ENCODE measurements around the gene SYT8.

The SYT8 gene

DNA sequence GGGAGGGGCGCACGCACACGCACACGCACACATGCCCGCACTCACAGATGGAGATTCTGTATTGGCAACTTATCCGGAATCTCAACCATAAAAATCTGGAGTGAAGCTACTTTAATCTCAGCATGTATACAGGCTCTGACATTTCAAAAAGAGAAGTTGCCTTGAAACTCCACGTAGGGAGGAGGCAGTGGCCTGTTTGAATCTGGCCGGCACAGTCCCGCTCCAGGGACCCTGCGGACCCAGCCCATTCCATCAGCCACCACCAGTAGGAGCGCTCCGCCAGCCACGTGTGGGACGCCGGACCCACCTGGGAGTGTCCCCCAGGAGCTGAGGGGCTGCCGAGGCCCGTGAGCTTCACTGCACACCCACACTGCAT lies 1.9 kb upstream of the SYT8 start:
- H3K36me3 Mint-ChIP-seq (ENCODE audit: low read depth): no peaks in the 10 kb centered on the region
- H3K4me1 Mint-ChIP-seq: peaks cover 15% of the 10 kb centered on the region
- DNase-seq: no peak
- no peak overlapping the region for H3K4me3 Mint-ChIP-seq
- TF ChIP-seq, protein P1, sequence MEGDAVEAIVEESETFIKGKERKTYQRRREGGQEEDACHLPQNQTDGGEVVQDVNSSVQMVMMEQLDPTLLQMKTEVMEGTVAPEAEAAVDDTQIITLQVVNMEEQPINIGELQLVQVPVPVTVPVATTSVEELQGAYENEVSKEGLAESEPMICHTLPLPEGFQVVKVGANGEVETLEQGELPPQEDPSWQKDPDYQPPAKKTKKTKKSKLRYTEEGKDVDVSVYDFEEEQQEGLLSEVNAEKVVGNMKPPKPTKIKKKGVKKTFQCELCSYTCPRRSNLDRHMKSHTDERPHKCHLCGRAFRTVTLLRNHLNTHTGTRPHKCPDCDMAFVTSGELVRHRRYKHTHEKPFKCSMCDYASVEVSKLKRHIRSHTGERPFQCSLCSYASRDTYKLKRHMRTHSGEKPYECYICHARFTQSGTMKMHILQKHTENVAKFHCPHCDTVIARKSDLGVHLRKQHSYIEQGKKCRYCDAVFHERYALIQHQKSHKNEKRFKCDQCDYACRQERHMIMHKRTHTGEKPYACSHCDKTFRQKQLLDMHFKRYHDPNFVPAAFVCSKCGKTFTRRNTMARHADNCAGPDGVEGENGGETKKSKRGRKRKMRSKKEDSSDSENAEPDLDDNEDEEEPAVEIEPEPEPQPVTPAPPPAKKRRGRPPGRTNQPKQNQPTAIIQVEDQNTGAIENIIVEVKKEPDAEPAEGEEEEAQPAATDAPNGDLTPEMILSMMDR (IDR thresholded peaks at IDR 0.05): no peak
- H3K27ac Mint-ChIP-seq: no peak overlapping the region
- H3K27me3 Mint-ChIP-seq (ENCODE audit: low read depth, poor library complexity): peaks cover 32% of the 10 kb centered on the region
- no peaks in the 10 kb centered on the region for H3K9me3 Mint-ChIP-seq

DNA sequence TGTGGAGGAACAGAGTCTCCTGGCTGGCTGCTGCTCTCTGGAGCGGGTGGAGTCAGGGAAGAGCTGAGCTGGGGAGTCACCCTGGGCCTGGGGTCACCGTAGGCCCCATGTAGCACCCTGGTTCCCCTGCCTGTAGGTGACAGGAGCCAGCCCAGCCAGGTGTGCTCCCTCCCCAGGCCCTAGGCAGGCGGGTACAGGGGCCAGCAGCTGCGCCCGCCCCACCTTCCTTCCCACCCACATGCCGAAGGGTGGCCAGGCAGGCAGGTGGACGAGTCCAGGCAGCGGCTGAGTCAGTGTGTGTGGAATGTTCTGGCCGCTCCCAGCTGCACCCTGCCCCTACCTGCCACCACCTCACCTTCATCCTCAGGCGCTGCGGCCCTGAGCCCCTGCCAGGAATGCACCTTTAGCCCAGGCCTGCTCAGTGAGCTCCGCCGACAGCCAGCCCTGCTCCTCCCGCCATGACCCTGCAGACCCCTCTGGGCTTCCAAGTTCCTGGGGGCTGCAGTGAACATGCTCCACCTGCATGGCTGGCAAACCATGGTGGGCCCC lies 654 bp upstream of the SYT8 start:
- Mint-ChIP-seq H3K4me1 (peaks cover 15% of the 10 kb centered on the region), H3K27me3 (ENCODE audit: low read depth, poor library complexity) (peaks cover 21% of the 10 kb centered on the region), H3K9me3 (no peaks in the 10 kb centered on the region), H3K36me3 (ENCODE audit: low read depth) (no peaks in the 10 kb centered on the region), H3K27ac (no peak overlapping the region), H3K4me3 (no peak overlapping the region)
- TF ChIP-seq, protein P1 (IDR thresholded peaks at IDR 0.05): no peak
- DNase-seq: no peak

DNA sequence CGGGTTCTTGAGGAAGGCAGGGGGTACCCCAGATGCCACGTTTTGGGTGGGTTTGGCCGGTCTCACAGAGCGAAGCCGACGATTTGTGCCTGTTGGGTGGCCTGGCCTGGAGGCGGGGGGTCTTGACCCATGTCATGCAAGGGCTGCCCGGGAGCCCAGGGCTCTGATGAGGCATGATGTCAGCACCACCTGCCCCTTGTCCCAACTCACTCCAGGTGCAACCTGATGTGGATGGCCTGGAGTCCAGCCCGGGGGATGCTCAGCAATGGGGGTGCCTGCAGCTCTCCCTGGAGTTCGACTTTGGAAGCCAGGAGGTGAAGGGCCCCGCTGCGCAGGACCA lies 851 bp downstream of the SYT8 start:
- Mint-ChIP-seq H3K36me3 (ENCODE audit: low read depth) (no peaks in the 10 kb centered on the region), H3K27ac (no peak overlapping the region), H3K27me3 (ENCODE audit: low read depth, poor library complexity) (peaks cover 16% of the 10 kb centered on the region), H3K9me3 (no peaks in the 10 kb centered on the region), H3K4me1 (peaks cover 15% of the 10 kb centered on the region), H3K4me3 (no peak overlapping the region)
- TF ChIP-seq, protein P1 (IDR thresholded peaks at IDR 0.05): no peak
- no peak for DNase-seq

DNA sequence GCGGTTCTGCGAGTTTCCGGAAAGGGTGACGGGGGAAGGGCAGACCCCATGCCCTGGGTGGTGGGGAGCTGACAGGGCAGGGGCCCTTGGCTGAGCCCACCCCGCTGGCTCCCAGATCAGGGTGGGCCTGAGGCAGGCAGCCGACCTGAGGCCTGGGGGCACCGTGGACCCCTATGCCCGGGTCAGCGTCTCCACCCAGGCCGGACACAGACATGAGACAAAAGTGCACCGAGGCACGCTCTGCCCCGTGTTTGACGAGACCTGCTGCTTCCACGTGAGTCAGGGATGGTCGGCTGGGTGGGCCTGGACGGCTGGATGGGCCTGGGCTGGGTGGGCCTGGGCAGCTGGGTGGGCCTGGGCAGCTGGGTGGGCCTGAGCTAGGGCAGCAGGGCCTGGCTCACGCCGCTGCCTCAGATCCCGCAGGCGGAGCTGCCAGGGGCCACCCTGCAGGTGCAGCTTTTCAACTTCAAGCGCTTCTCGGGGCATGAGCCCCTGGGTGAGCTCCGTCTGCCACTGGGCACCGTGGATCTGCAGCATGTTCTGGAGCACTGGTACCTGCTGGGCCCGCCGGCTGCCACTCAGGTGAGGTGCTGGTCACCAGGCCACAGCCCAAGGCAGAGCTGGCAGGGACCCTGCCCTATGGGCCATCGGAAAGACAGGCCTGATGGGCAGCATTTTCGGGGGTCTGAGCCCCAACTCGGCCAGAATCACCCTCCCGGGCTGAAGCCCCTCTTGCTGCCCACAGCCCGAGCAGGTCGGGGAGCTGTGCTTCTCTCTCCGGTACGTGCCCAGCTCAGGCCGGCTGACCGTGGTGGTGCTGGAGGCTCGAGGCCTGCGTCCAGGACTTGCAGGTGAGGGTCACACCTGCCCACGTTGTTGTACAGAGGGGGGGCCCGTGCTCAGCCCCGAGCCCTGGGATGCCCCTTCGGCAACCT lies 1.5 kb downstream of the SYT8 start:
- Mint-ChIP-seq H3K27me3 (ENCODE audit: low read depth, poor library complexity) (peaks cover 12% of the 10 kb centered on the region), H3K9me3 (no peaks in the 10 kb centered on the region)
- TF ChIP-seq, protein P1 (IDR thresholded peaks at IDR 0.05): no peak

DNA sequence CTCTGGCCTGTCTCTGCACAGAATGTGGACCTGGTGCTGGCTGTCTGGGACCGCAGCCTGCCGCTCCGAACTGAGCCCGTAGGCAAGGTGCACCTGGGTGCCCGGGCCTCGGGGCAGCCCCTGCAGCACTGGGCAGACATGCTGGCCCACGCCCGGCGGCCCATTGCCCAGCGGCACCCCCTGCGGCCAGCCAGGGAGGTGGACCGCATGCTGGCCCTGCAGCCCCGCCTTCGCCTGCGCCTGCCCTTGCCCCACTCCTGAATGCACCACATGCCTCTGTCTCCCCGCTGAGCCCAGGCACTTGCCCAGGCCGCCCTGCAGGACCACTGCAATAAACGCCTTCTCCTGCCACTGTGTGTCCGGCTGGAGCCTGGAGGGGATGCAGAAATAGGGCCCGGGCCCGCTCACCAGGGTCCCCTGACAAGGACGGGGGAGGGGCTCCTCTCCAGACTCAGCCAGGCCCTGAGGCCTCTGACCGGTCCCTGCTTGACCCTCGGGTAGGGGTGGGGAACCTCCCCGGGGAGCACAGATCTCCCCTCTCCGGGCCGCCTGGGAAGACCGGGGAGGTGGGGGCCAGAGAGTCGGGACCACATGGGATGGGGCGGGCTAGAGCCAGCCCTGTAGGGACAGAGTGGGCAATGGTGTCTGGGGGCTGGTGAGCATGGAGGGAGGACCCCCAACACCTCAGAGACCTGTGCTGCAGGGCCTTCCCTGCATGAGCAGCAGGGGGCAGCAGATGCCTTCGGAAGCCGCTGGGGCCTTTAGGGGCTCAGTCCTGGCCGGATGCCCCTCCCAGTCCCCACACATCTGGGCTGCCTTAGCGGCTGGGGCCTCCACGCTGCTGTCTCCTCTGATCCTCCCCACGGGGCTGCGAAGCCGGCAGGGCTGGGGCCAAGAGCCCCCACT lies 2.6 kb downstream of the SYT8 start:
- no peak overlapping the region for H3K4me3 Mint-ChIP-seq
- peak; percentile 91 for DNase-seq
- H3K27ac Mint-ChIP-seq: no peak overlapping the region
- H3K36me3 Mint-ChIP-seq (ENCODE audit: low read depth): no peaks in the 10 kb centered on the region
- H3K4me1 Mint-ChIP-seq: peaks cover 10% of the 10 kb centered on the region
- no peaks in the 10 kb centered on the region for H3K9me3 Mint-ChIP-seq
- TF ChIP-seq, protein P1 (IDR thresholded peaks at IDR 0.05): peak; percentile 91
- H3K27me3 Mint-ChIP-seq (ENCODE audit: low read depth, poor library complexity): peaks cover 12% of the 10 kb centered on the region

More for the DNA sequence above, 1.5 kb downstream of the SYT8 start:
- Mint-ChIP-seq H3K4me3 (no peak overlapping the region), H3K36me3 (ENCODE audit: low read depth) (no peaks in the 10 kb centered on the region), H3K4me1 (peaks cover 15% of the 10 kb centered on the region), H3K27ac (no peak overlapping the region)
- DNase-seq: no peak

Data from nephron progenitor cell (in vitro differentiated cells).